Stimulated activated naive CD8-positive, alpha-beta T cell treated with anti-CD3 and anti-CD28 coated beads, Interleukin-15, amount 100 ng/mL, for 72 hours (primary cell): ENCODE measurements around the gene ERO1A.
"Not testable (repeated sequence)": the region's sequence is repeated elsewhere in the genome, so short reads cannot be mapped to it uniquely, and the experiment has no call there.

Source experiments
- ATAC-seq: fragments of 150-1000 bp; cut with Tn5 transposase; 2 replicates; pipeline ENCODE4 v1.10.0; 2021; ENCODE audit warnings: mild to moderate bottlenecking, moderate library complexity
- DNase-seq, 2 donors: peaks; one replicate each; pipeline ENCODE4 v3.0.0; 2021 to 2022
- H3K27ac Mint-ChIP-seq, 2 donors: one replicate each; pipeline ENCODE4 v1.8.0; 2022; ENCODE audit warnings: mild to moderate bottlenecking in 2 of 2, mixed read lengths in 2 of 2, moderate library complexity in 2 of 2
- H3K27me3 Mint-ChIP-seq: one replicate; pipeline ENCODE4 v1.8.0; 2022; ENCODE audit warnings: mixed read lengths
- H3K4me1 Mint-ChIP-seq: one replicate; pipeline ENCODE4 v1.8.0; 2022; ENCODE audit warnings: mild to moderate bottlenecking, mixed read lengths
- H3K4me3 Mint-ChIP-seq, 2 donors: one replicate each; pipeline ENCODE4 v1.8.0; 2022; ENCODE audit warnings: mild to moderate bottlenecking in 2 of 2, mixed read lengths in 2 of 2, moderate library complexity in 1 of 2
- H3K9me3 Mint-ChIP-seq, 2 donors: one replicate each; pipeline ENCODE4 v1.8.0; 2022; ENCODE audit warnings: mixed read lengths in 2 of 2

The ERO1A gene, protein sequence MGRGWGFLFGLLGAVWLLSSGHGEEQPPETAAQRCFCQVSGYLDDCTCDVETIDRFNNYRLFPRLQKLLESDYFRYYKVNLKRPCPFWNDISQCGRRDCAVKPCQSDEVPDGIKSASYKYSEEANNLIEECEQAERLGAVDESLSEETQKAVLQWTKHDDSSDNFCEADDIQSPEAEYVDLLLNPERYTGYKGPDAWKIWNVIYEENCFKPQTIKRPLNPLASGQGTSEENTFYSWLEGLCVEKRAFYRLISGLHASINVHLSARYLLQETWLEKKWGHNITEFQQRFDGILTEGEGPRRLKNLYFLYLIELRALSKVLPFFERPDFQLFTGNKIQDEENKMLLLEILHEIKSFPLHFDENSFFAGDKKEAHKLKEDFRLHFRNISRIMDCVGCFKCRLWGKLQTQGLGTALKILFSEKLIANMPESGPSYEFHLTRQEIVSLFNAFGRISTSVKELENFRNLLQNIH

GRCh38 chr14:52695481-52696091 is at the start of gene ERO1A:
Gene ERO1A, minus strand, starts transcription at chr14:52695558. Its CDS starts 77 bp downstream, at chr14:52695481.
- Mint-ChIP-seq H3K9me3 (no peaks in the 10 kb centered on the region), H3K27me3 (no peaks in the 10 kb centered on the region), H3K4me3 (peak within 1 kb of the TSS; percentile 94 to 100), H3K4me1 (peaks cover 39% of the 10 kb centered on the region), H3K27ac (peak within 1 kb of the TSS; percentile 94 to 100)
- peak; percentile 59 to 65 for DNase-seq
- ATAC-seq: peak; percentile 79

DNA sequence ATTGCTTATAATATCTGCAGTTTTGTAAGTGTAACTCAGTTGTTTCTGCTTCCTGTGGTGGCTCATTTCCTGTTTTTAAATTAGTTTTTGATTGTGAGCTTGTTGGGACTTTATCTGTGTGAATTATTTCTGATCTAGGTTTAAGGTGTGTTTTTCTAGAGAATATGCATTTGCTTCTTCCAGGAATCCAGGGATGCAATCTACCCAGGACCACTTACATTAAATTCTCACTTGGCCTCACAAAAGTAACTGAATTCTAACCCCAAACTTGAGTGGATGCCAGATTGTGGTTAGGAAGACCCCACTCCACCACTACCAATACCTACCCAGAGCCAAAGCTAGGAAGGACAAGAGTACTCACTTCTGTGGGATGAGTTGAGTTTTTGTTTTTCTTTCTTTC is 46.5 kb upstream of the ERO1A start:
- Mint-ChIP-seq H3K27ac (peak overlapping the region; percentile 94 to 98), H3K27me3 (no peaks in the 10 kb centered on the region), H3K4me1 (peaks cover 71% of the 10 kb centered on the region), H3K9me3 (no peaks in the 10 kb centered on the region), H3K4me3 (peak overlapping the region; percentile 79 to 84)
- DNase-seq: no peak
- peak; percentile 48 for ATAC-seq

- no peak for DNase-seq
- no peaks in the 10 kb centered on the region for H3K27me3 Mint-ChIP-seq
- H3K4me1 Mint-ChIP-seq: peaks cover 81% of the 10 kb centered on the region
- no peak overlapping the region for H3K27ac Mint-ChIP-seq
- H3K4me3 Mint-ChIP-seq: no peak overlapping the region
- no peaks in the 10 kb centered on the region for H3K9me3 Mint-ChIP-seq
- ATAC-seq: no peak
Observed at GRCh38 chr14:52740751-52741150, 45.4 kb upstream of the ERO1A start.

DNA sequence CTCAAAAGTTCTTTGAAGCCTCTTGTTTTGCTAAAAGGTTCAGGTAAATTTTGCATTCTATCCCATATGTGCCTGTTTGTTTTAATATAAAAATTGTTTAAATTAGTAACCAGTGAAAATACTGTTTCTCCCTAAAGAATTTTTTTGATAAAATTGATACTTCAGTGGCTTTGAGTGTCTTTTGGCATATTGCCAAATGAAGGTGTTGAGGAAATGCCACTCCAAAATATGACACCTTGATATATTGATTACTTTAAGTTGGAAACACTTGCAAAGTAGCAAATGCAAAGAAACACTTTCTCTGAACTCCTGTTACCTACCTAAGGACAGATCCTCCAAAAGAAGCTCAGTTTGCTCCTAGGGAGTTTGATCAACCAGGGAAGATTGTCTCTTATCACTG is 43.1 kb upstream of the ERO1A start:
- ATAC-seq: no peak

DNA sequence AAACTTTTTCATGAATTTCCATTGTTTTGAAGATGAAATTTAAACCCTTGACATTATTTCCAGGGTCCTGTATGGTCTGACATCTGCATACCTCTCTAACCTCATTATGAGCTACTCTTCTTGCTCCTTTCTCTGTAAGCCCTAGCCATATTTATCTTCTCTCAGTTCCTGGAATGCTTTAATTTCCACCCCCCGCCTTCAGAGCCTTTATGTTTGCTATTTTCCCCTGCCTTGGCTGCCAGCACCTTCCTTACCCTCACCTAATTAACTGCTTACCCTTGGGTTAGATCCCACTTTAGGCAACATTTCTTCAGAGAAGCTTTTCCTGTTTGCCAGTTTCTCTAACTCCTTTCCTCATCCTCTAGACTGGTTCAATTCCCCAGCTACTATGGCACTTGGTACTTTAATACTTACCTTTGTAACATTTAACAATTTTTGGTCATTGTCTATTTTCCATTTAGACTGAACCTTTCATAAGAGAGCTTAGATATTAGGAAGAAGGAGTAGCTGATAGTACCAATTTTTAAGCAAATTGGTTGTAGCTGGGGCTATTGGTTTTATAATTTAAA is 40.6 kb upstream of the ERO1A start:
- H3K4me3 Mint-ChIP-seq: peak overlapping the region; percentile 5 to 27
- DNase-seq (no peak), ATAC-seq (no peak)
- peaks cover 78% of the 10 kb centered on the region for H3K4me1 Mint-ChIP-seq
- no peaks in the 10 kb centered on the region for H3K27me3 Mint-ChIP-seq
- H3K9me3 Mint-ChIP-seq: no peaks in the 10 kb centered on the region
- H3K27ac Mint-ChIP-seq: peak overlapping the region; percentile 4 to 21

More for the DNA sequence above, 43.1 kb upstream of the ERO1A start:
- Mint-ChIP-seq H3K9me3 (no peaks in the 10 kb centered on the region), H3K4me3 (no peak overlapping the region), H3K4me1 (peaks cover 85% of the 10 kb centered on the region), H3K27me3 (no peaks in the 10 kb centered on the region), H3K27ac (no peak overlapping the region)
- no peak for DNase-seq

DNA sequence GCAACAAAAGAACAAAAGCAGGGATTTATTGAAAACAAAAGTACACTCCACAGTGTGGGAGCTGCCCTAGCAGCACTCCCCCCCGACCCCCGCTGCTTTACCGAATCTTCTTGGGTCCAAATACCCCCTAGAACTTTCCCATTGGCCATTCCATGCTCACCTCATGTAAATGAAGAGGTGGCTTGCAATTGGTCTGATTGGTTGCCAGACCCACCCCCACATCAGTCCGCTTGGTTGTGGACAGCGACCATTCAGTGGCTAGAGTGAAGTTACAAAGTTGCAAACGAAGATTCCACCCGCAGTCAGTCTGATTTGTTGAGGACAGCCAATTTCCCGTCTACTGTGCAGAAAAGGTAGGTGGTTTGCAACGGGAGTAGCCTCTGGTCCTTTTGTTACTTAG is 38.5 kb upstream of the ERO1A start:
- ATAC-seq (no peak), DNase-seq (no peak)
- H3K27ac Mint-ChIP-seq: no peak overlapping the region
- H3K27me3 Mint-ChIP-seq: no peaks in the 10 kb centered on the region
- H3K4me1 Mint-ChIP-seq: peaks cover 65% of the 10 kb centered on the region
- H3K9me3 Mint-ChIP-seq: no peaks in the 10 kb centered on the region
- H3K4me3 Mint-ChIP-seq: no peak overlapping the region

- Mint-ChIP-seq H3K27ac (peak overlapping the region; percentile 76 to 98), H3K27me3 (no peaks in the 10 kb centered on the region), H3K9me3 (no peaks in the 10 kb centered on the region), H3K4me1 (peaks cover 38% of the 10 kb centered on the region), H3K4me3 (peak overlapping the region; percentile 89 to 95)
- ATAC-seq: no peak
- DNase-seq: no peak
Observed at GRCh38 chr14:52730709-52731111, 35.4 kb upstream of the ERO1A start.

DNA sequence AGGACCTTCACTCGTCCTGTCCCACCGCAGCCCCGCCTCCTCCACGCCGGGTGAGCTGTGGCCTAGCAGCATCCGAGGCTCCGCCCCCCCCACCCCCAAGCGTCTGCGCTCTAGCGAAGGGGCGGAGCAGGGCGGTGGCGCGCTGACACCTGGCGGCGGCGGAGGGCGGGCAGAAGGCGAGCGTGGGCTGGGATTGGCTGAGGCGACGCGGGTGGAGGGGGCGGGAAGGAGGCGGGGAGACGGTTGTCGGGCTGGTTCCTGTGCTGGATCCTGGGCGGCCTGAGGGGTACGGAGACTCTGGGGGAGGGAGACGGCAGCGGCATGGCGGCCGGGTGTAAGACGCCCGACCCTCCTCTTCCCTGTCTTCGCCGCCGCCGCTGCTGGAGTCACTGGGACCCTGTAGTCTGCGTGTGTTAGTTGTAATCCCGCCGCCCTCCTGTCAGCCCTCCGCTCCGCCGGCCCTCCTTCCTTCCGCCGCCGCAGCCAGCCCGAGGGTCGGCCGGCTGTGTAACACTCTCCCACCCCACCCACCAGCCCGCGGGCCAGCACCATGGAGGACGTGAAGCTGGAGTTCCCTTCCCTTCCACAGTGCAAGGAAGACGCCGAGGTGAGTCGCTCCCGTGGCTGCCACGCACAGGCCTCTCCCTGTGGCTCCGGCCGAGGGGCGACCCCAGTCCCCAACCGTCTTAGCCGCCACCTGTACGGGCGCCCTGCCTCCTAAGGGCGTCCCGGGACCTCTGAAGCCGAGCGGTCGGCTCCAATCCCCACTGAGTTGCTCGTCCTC is 34.8 kb upstream of the ERO1A start, which contains the start of gene STYX:
STYX (plus strand) TSS at position 242 of the 784 bp plus-strand sequence; CDS start at position 551, 309 bp downstream.
- Mint-ChIP-seq H3K27ac (peak within 1 kb of the TSS; percentile 76 to 98), H3K4me1 (peaks cover 33% of the 10 kb centered on the region), H3K4me3 (peak within 1 kb of the TSS; percentile 89 to 95), H3K9me3 (no peaks in the 10 kb centered on the region), H3K27me3 (no peaks in the 10 kb centered on the region)
- DNase-seq (peak; percentile 97 to 98), ATAC-seq (peak; percentile 96)

DNA sequence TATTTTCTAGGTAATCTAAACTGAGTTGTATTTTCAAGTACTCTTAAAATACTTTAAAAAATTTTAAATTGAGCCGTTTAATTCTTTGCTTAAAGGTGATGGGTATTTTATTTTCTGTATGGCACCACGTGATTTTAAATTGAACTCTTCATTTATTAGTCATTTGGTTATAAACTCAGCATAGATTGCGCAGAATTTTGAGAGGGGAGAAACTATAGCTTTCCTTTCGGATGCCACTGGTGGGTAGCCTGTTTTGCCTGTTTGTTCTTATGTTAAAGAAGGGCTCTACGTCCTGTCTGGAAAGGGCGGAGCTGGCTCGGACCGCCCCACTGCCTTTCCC is 34.2 kb upstream of the ERO1A start:
- no peaks in the 10 kb centered on the region for H3K9me3 Mint-ChIP-seq
- peak overlapping the region; percentile 89 to 95 for H3K4me3 Mint-ChIP-seq
- ATAC-seq (no peak), DNase-seq (no peak)
- H3K27me3 Mint-ChIP-seq: no peaks in the 10 kb centered on the region
- peak overlapping the region; percentile 40 to 98 for H3K27ac Mint-ChIP-seq
- H3K4me1 Mint-ChIP-seq: peaks cover 29% of the 10 kb centered on the region

GRCh38 chr14:52729035-52729434 is 33.7 kb upstream of the ERO1A start:
- not testable (repeated sequence) for H3K27ac Mint-ChIP-seq, DNase-seq, ATAC-seq, H3K9me3 Mint-ChIP-seq, H3K27me3 Mint-ChIP-seq, H3K4me3 Mint-ChIP-seq
- peaks cover 25% of the 10 kb centered on the region for H3K4me1 Mint-ChIP-seq

DNA sequence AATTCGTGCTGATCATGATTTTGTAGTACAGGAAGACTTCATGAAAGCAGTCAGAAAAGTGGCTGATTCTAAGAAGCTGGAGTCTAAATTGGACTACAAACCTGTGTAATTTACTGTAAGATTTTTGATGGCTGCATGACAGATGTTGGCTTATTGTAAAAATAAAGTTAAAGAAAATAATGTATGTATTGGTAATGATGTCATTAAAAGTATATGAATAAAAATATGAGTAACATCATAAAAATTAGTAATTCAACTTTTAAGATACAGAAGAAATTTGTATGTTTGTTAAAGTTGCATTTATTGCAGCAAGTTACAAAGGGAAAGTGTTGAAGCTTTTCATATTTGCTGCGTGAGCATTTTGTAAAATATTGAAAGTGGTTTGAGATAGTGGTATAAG is 32.2 kb upstream of the ERO1A start:
- not testable (repeated sequence) for H3K27ac Mint-ChIP-seq, H3K9me3 Mint-ChIP-seq, DNase-seq, H3K27me3 Mint-ChIP-seq, H3K4me3 Mint-ChIP-seq, ATAC-seq
- H3K4me1 Mint-ChIP-seq: peaks cover 22% of the 10 kb centered on the region

DNA sequence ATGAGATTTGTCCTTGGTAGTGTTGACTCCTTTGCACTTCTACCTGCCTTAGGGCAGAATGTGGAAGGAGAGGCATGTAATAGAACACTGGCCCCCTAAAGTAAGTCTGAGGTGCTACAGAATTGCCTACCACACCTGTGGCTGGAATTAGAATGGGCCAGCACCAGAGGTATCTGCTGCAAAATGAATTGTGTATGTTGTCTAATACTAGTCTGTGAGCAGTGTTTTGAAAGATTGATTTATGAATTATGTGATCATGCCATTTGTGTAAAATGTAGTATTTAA is 28.9 kb upstream of the ERO1A start:
- no peaks in the 10 kb centered on the region for H3K9me3 Mint-ChIP-seq
- H3K4me3 Mint-ChIP-seq: no peak overlapping the region
- no peak for DNase-seq
- H3K4me1 Mint-ChIP-seq: peaks cover 25% of the 10 kb centered on the region
- H3K27ac Mint-ChIP-seq: no peak overlapping the region
- H3K27me3 Mint-ChIP-seq: no peaks in the 10 kb centered on the region
- no peak for ATAC-seq

GRCh38 chr14:52723514-52724359 is 28.4 kb upstream of the ERO1A start:
- Mint-ChIP-seq H3K27ac (peak overlapping the region; percentile 37 to 58), H3K4me1 (peaks cover 25% of the 10 kb centered on the region), H3K9me3 (no peaks in the 10 kb centered on the region), H3K27me3 (no peaks in the 10 kb centered on the region), H3K4me3 (no peak overlapping the region)
- ATAC-seq: no peak
- no peak for DNase-seq

- DNase-seq (no peak), ATAC-seq (no peak)
- Mint-ChIP-seq H3K4me3 (no peak overlapping the region), H3K27me3 (no peaks in the 10 kb centered on the region), H3K9me3 (no peaks in the 10 kb centered on the region), H3K4me1 (peaks cover 4% of the 10 kb centered on the region), H3K27ac (no peak overlapping the region)
Observed at GRCh38 chr14:52716155-52716554, 20.8 kb upstream of the ERO1A start.

- H3K4me3 Mint-ChIP-seq: no peak overlapping the region
- H3K27ac Mint-ChIP-seq: no peak overlapping the region
- no peaks in the 10 kb centered on the region for H3K27me3 Mint-ChIP-seq
- no peak for DNase-seq
- no peak for ATAC-seq
- H3K9me3 Mint-ChIP-seq: no peaks in the 10 kb centered on the region
- peaks cover 35% of the 10 kb centered on the region for H3K4me1 Mint-ChIP-seq
Observed at GRCh38 chr14:52711666-52712065, 16.3 kb upstream of the ERO1A start.
